ENCODE results near the gene SHMT2. TPM values are rescaled to one million over a fixed set of nuclear protein-coding genes. Genes with fewer than 3 reads are reported as not detected.

Gene SHMT2
- total RNA-seq, 4 donors from 2014 or later: 12.4 to 128 (median 35.3) TPM

DNA sequence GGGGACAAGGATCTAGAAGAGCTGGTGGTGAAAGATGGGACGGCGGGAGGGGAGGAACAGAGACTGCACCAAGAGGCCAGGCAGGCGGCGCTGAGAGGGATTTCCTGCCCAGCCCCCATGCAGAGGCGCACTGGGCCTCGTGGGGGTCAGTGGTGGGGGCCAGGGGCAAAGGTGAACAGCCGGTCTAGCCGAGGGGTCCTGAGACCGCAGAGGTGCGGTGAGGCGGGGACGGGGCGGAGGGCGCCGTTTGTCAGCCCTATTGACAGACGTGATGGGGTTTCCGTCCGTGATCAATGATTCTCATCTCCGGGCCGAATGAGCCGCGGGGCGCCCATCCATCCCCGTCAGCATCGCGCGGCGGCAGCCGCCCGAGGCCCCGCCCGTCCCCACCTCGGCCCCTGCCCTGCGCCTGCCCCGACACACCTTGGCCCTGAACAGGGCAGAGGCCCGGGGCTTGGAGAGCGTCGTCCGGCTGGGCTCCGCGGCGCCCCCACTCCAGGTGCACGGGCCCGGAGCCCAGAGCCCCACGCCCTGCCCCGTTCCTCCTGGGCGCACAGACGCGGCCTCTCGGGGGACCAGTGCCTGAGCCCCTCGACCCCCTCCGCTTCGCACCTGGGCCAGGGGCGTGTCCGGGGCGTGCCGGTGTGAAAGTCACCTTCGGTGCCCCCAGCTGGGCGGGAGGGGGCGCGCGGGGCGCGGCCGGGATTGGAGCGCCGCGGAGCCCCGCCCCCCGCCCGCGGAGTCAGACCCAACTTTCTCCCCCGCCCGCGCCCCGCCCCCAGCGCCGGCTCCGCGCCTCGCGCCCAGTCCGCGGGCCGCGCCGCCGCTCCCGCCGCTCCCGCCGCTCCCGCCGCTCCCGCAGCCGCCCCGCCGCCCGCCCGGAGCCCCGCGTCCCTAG is 13.2 kb upstream of the SHMT2 start, which contains the start of gene NXPH4:
NXPH4 (plus strand) TSS at position 781 of the 898 bp plus-strand sequence. CDS start 176 bp downstream, outside the sequence.
- TF ChIP-seq, protein P1, sequence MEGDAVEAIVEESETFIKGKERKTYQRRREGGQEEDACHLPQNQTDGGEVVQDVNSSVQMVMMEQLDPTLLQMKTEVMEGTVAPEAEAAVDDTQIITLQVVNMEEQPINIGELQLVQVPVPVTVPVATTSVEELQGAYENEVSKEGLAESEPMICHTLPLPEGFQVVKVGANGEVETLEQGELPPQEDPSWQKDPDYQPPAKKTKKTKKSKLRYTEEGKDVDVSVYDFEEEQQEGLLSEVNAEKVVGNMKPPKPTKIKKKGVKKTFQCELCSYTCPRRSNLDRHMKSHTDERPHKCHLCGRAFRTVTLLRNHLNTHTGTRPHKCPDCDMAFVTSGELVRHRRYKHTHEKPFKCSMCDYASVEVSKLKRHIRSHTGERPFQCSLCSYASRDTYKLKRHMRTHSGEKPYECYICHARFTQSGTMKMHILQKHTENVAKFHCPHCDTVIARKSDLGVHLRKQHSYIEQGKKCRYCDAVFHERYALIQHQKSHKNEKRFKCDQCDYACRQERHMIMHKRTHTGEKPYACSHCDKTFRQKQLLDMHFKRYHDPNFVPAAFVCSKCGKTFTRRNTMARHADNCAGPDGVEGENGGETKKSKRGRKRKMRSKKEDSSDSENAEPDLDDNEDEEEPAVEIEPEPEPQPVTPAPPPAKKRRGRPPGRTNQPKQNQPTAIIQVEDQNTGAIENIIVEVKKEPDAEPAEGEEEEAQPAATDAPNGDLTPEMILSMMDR (IDR thresholded peaks at IDR 0.05): no peak
- H3K36me3 ChIP-seq: no peaks in the 10 kb centered on the region
- H3K9me3 ChIP-seq: no peaks in the 10 kb centered on the region
- H3K4me1 ChIP-seq: peaks cover 3 to 22% of the 10 kb centered on the region in 2 donors
- H3K27me3 ChIP-seq: peaks cover 25 to 52% of the 10 kb centered on the region in 2 donors
- intact Hi-C loops (cut with DNase I; ENCODE audit: low total_unique reads): no loop called here
- DNase-seq: peak in 1 of 2 donors; percentile 47
- peak within 1 kb of the TSS; percentile 14 to 26 for H3K4me3 ChIP-seq
- H3K27ac ChIP-seq: no peak within 1 kb of the TSS

DNA sequence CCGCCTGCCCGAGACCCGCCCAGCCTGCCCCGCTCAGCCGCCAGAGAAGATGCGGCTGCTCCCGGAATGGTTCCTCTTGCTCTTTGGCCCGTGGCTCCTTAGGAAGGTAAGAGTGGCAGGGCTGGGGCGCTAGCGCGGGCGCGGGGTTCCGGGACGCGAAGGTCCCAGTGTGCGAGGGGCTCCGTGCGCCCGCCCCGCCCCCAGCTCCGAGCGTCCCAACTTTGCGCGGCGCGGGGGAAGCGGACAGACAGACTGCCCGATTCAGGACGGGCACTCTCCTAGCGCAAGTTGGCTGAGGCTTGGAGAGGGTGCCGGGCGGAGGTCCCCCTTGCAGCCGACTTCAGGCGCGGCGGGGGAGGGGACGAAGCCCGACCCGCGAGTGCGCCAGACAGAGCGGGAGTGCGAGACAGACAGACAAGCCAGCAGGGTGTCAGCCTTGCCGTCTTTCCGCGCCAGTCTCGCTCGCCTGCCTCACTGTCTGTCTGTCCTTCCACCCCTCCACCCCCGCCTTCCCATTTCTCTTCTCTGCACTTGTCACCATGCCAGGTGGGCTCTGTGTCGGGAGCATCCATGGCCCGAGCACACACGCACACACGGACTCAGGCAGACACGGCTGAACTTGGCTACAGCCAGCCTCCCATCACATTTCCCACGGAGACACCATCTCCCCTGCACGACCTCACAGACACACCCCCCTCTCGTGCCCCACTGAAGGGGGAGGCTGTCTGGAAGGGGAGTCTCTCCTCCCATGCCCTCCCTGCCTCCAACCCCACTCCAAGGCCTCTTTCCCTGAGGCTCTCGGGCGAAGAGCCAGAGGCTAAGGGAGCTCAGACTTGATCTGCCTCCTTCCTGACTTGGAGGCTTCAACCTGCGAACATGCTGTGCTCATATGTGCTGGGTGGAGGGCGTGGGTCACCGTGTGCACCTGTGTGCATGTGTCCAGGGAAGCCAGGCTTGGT is 12.3 kb upstream of the SHMT2 start:
- Histone ChIP-seq H3K9me3 (no peaks in the 10 kb centered on the region), H3K4me1 (peaks cover 3 to 22% of the 10 kb centered on the region in 2 donors), H3K27me3 (peaks cover 25 to 56% of the 10 kb centered on the region in 2 donors), H3K36me3 (no peaks in the 10 kb centered on the region), H3K27ac (no peak overlapping the region), H3K4me3 (peak overlapping the region; percentile 14 to 26)
- no peak for DNase-seq
- intact Hi-C loops (cut with DNase I; ENCODE audit: low total_unique reads): no loop called here
- TF ChIP-seq POLR2A (IDR thresholded peaks at IDR 0.05): no peak
- TF ChIP-seq, protein P1 (IDR thresholded peaks at IDR 0.05): no peak

DNA sequence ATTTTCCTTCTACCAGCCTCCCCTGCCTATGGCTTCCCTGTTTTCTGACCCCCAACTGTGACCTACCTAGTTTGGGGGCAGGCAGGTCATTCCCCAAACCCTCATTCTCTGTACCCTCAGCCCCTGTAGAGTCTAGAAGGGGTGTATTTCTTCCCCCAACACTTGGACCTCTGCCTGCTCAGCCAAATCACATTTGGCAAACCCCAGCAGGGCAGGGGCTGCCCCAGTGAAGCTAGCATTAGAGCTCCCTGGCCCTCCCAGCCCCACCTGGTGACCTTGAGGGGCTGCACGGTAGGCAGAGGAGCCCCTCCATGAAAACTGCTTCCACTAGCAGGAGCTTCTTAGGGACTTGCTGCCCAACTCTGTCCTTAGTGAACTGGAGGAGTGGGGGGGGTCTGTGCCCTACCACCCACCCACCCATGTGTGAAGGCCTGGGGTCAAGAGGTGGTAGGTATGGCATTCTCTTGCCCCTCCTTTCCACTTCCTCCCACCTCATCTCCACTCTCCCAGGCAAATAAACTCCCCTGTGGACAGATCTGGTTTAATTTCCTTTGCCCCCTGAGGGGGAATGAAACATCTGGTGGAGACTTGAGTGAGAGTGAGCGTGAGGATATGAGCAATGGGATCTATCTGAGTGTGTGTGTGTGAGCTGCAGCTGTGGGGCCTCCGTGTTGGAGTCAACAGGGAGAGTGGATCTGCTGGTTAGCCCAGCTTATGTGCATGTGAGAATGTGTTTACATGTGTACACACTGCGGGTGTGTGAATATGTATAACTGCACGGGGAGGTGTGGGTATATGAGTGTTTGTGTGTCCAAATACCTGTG is 11.3 kb upstream of the SHMT2 start:
- Histone ChIP-seq H3K4me1 (peaks cover 3 to 22% of the 10 kb centered on the region in 2 donors), H3K27me3 (peaks cover 25 to 56% of the 10 kb centered on the region in 2 donors), H3K4me3 (no peak overlapping the region), H3K9me3 (no peaks in the 10 kb centered on the region), H3K36me3 (no peaks in the 10 kb centered on the region), H3K27ac (no peak overlapping the region)
- no peak for DNase-seq
- intact Hi-C loops (cut with DNase I; ENCODE audit: low total_unique reads): no loop called here
- TF ChIP-seq POLR2A (IDR thresholded peaks at IDR 0.05): no peak
- TF ChIP-seq, protein P1 (IDR thresholded peaks at IDR 0.05): no peak

DNA sequence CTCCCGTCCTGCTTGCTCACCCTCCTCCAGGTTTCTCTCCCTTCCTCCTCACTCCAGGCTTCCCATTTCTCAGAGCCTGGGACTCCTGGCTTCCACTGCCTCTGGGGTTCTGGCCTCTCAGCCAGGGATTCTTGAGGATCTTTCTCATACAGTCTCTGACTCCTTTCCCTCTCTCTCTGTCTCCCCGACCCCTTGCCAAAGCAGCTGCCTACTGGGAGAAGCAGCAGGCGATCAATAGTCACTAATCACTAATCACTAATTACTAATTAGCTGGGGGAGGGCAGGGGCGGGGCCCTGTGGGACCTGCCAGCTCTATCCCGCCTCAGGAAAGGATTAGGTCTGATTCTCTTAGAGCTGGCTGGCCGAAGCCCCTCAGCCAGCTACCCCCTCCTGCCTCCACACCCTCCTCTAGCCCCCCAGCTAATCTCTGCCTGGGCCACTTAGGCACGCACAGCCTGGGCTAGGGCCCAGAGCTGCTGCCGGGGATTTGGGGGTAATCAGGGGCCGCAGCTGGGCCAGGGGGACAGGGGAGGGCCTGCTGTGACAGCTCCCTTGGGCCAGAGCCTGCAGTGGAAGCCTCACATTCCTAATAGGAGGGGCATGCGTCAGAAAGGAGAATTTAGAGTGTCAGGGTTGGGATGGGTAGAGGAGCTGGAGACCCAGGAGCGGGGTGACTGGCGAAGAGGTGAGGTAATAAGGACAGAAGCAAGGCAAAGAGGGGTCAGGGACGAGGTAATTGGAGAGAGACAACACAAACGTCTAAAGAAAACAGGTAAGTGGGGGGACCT is 10.1 kb upstream of the SHMT2 start:
- intact Hi-C loops (cut with DNase I; ENCODE audit: low total_unique reads): no loop called here
- Histone ChIP-seq H3K27ac (no peak overlapping the region), H3K4me3 (no peak overlapping the region), H3K4me1 (peaks cover 3 to 18% of the 10 kb centered on the region in 2 donors), H3K9me3 (no peaks in the 10 kb centered on the region), H3K27me3 (peaks cover 25 to 56% of the 10 kb centered on the region in 2 donors), H3K36me3 (no peaks in the 10 kb centered on the region)
- no peak for DNase-seq
- TF ChIP-seq POLR2A (IDR thresholded peaks at IDR 0.05): no peak
- TF ChIP-seq, protein P1 (IDR thresholded peaks at IDR 0.05): no peak

All from uterus (tissue), 4 donors.